Measurements from ENCODE around the gene MTFR1L.

DNA sequence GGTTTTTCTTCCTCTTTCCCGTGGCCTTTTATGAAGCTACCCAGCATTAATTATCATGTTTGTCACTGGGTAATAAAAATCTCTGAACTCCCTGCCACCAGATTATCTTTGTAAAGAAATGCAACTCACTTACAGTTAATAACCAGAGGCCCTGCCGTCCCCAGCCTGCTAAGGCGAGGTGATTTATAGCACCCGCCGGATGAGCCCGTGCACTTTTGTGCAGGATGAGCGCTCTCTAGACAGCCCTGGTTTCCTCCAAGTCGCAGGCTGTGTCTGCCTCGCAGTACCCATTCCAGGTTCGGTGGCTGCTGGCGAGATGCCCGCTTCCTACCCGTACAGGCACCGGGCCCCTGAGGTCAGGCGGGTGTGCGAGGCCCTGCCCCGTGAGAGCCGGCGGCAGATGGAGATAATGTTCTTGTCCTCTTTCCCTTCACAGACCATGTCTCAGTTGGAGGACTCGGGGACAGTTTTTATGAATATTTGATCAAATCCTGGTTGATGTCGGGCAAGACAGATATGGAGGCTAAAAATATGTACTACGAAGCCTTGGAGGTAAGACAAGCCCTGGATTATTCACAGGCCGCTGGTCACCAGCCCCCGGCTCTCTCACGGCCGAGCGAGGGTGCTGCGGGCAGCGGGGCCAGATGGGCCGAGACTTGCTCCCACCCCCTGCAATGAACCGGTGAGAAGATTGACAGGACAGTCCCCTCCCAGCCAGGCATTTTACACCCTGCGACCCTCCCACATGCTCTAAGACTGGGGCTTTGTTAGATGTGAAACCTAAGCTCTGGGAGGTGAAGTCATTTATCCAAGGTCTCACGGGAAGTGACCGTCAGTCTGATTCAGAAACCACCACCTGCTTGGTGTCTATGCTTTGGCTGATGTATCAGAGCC is 48.3 kb upstream of the MTFR1L start:
- TF ChIP-seq EZH2 (IDR thresholded peaks at IDR 0.05; ENCODE audit: low read depth) (no peak), CTCF (conservative IDR thresholded peaks at IDR 0.05) (no peak)
